ENCODE results near the gene SQSTM1. TPM values are rescaled to one million over a fixed set of nuclear protein-coding genes. Genes with fewer than 3 reads are reported as not detected.

Gene SQSTM1
- total RNA-seq, 2 donors from 2014 or later = 375 to 469 TPM

- no peak for ATAC-seq (ENCODE audit: insufficient number of reproducible peaks, low FRiP score, low read depth)
- TF ChIP-seq CTCF (IDR thresholded peaks at IDR 0.05) = no peak
- H3K4me1 ChIP-seq (ENCODE audit: control insufficient read depth in 1 of 2, low read depth in 2 of 2) = peaks cover 27 to 39% of the 10 kb centered on the region in 2 donors
- peaks cover 32% of the 10 kb centered on the region for H3K36me3 ChIP-seq
- no peak for DNase-seq (ENCODE audit: low spot score)
- H3K27me3 ChIP-seq (replicated peaks; ENCODE audit: insufficient read depth) = no peaks in the 10 kb centered on the region
- no peak overlapping the region for H3K4me3 ChIP-seq
- H3K27ac ChIP-seq = no peak overlapping the region
- no peaks in the 10 kb centered on the region for H3K9me3 ChIP-seq
Observed at GRCh38 chr5:179797741-179798140, 23.0 kb upstream of the SQSTM1 start.

- peaks cover 32% of the 10 kb centered on the region for H3K36me3 ChIP-seq
- H3K27ac ChIP-seq = no peak overlapping the region
- TF ChIP-seq CTCF (IDR thresholded peaks at IDR 0.05) = no peak
- peaks cover 27 to 40% of the 10 kb centered on the region in 2 donors for H3K4me1 ChIP-seq (ENCODE audit: control insufficient read depth in 1 of 2, low read depth in 2 of 2)
- no peaks in the 10 kb centered on the region for H3K27me3 ChIP-seq (replicated peaks; ENCODE audit: insufficient read depth)
- H3K9me3 ChIP-seq = no peaks in the 10 kb centered on the region
- DNase-seq (ENCODE audit: low spot score) = no peak
- H3K4me3 ChIP-seq = no peak overlapping the region
- ATAC-seq (ENCODE audit: insufficient number of reproducible peaks, low FRiP score, low read depth) = no peak
Observed at GRCh38 chr5:179798144-179798770, 22.4 kb upstream of the SQSTM1 start.

- no peak overlapping the region for H3K27ac ChIP-seq
- TF ChIP-seq CTCF (IDR thresholded peaks at IDR 0.05) = no peak
- H3K4me1 ChIP-seq (ENCODE audit: control insufficient read depth in 1 of 2, low read depth in 2 of 2) = peaks cover 25 to 37% of the 10 kb centered on the region in 2 donors
- H3K4me3 ChIP-seq = no peak overlapping the region
- DNase-seq (ENCODE audit: low spot score) (no peak), ATAC-seq (ENCODE audit: insufficient number of reproducible peaks, low FRiP score, low read depth) (no peak)
- H3K27me3 ChIP-seq (replicated peaks; ENCODE audit: insufficient read depth) = no peaks in the 10 kb centered on the region
- peaks cover 32% of the 10 kb centered on the region for H3K36me3 ChIP-seq
- H3K9me3 ChIP-seq = no peaks in the 10 kb centered on the region
Observed at GRCh38 chr5:179798771-179799643, 21.7 kb upstream of the SQSTM1 start.

GRCh38 chr5:179799644-179799973 is 21.1 kb upstream of the SQSTM1 start:
- Histone ChIP-seq H3K4me3 (no peak overlapping the region), H3K9me3 (no peaks in the 10 kb centered on the region), H3K4me1 (ENCODE audit: control insufficient read depth in 1 of 2, low read depth in 2 of 2) (peaks cover 21 to 37% of the 10 kb centered on the region in 2 donors), H3K27ac (no peak overlapping the region), H3K36me3 (peaks cover 32% of the 10 kb centered on the region), H3K27me3 (replicated peaks; ENCODE audit: insufficient read depth) (no peaks in the 10 kb centered on the region)
- ATAC-seq (ENCODE audit: insufficient number of reproducible peaks, low FRiP score, low read depth) = no peak
- no peak for DNase-seq (ENCODE audit: low spot score)
- no peak for TF ChIP-seq CTCF (IDR thresholded peaks at IDR 0.05)

- H3K27me3 ChIP-seq (replicated peaks; ENCODE audit: insufficient read depth) = no peaks in the 10 kb centered on the region
- DNase-seq (ENCODE audit: low spot score) = no peak
- no peak overlapping the region for H3K4me3 ChIP-seq
- no peak overlapping the region for H3K27ac ChIP-seq
- ATAC-seq (ENCODE audit: insufficient number of reproducible peaks, low FRiP score, low read depth) = no peak
- no peak for TF ChIP-seq CTCF (IDR thresholded peaks at IDR 0.05)
- peaks cover 32% of the 10 kb centered on the region for H3K36me3 ChIP-seq
- peaks cover 21 to 37% of the 10 kb centered on the region in 2 donors for H3K4me1 ChIP-seq (ENCODE audit: control insufficient read depth in 1 of 2, low read depth in 2 of 2)
- no peaks in the 10 kb centered on the region for H3K9me3 ChIP-seq
Observed at GRCh38 chr5:179800071-179800695, 20.5 kb upstream of the SQSTM1 start.
